Measurements from ENCODE around the gene SLC12A9. TPM values are rescaled to one million over a fixed set of nuclear protein-coding genes. Genes with fewer than 3 reads are reported as not detected.

Gene SLC12A9
- total and polyA plus RNA-seq, 2 of the 8 experiments (the other 6 are each of a cell fraction or from before 2014, with no cell fraction given): 31.4 to 40.1 TPM

DNA sequence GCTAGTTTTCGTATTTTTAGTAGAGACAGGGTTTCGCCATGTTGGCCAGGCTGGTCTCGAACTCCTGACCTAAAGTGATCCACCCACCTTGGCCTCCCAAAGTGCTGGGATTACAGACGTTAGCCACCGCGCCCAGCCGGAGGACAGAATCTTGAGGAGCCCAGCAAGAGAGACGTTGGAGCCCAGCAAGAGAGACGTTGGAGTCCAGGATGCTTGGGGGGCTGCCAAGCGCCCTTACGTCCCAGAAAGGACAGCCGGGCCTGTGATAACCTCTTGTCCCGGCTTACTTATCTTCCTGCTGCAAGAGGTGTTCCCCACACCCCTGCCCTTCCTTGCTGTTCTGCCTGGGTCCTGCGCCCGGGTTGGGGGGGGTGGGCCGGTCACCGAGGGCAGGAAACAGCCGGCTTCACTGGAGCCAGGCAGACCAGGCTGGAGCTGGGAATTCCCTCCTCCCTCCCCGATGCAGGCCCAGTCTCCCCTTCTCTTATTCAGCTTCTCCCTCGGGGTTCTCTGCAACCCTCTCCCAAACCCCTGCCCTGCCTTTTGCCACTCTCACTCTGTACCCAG, 23.3 kb upstream of the SLC12A9 start (continued):
- no peak for TF ChIP-seq NANOG (IDR thresholded peaks at IDR 0.05; ENCODE audit: insufficient read depth, low read depth, low read length, poor library complexity, severe bottlenecking)
- TF ChIP-seq CREB1 (IDR thresholded peaks at IDR 0.05): no peak
- TF ChIP-seq TAF1 (IDR thresholded peaks at IDR 0.05; ENCODE audit: low read depth, low read length): no peak
- TF ChIP-seq SIRT6 (IDR thresholded peaks at IDR 0.05; ENCODE audit: low read length): no peak
- TF ChIP-seq TEAD4 (IDR thresholded peaks at IDR 0.05; ENCODE audit: low read depth, low read length): no peak
- TF ChIP-seq ZNF274 (IDR thresholded peaks at IDR 0.05; ENCODE audit: borderline replicate concordance, extremely low read depth, low read length): no peak
- TF ChIP-seq, protein P1, sequence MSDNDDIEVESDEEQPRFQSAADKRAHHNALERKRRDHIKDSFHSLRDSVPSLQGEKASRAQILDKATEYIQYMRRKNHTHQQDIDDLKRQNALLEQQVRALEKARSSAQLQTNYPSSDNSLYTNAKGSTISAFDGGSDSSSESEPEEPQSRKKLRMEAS (IDR thresholded peaks at IDR 0.05): no peak
- no peak for TF ChIP-seq POU5F1 (IDR thresholded peaks at IDR 0.05; ENCODE audit: low read depth, low read length)
- no peak for TF ChIP-seq POLR2AphosphoS5 (IDR thresholded peaks at IDR 0.05; ENCODE audit: low read depth, low read length)
- no peak for TF ChIP-seq GTF2F1 (IDR thresholded peaks at IDR 0.05; ENCODE audit: borderline replicate concordance, low read depth, low read length)
- TF ChIP-seq SP1 (IDR thresholded peaks at IDR 0.05; ENCODE audit: low read depth, low read length): no peak
